Activated CD8-positive, alpha-beta memory T cell treated with anti-CD3 and anti-CD28 coated beads, Interleukin-2, amount 50 U/mL, for 1 hour (primary cell): ENCODE data around the gene PALS1.

Experiments used
- DNase-seq: peaks from one replicate; pipeline ENCODE4 v3.0.0-alpha.2; 2020; ENCODE audit errors: extremely low read depth

The PALS1 gene

GRCh38 chr14:67241411-67242167 lies at the start of gene PALS1:
Gene PALS1, plus strand, starts transcription at chr14:67241435. Its CDS starts 37,736 bp downstream, at chr14:67279171.
- DNase-seq, result no peak

- DNase-seq, result no peak
Observed at GRCh38 chr14:67191768-67192290, 49.4 kb upstream of the PALS1 start.

GRCh38 chr14:67192366-67192765 lies 48.9 kb upstream of the PALS1 start:
- DNase-seq, result no peak

GRCh38 chr14:67195279-67195678 lies 46.0 kb upstream of the PALS1 start:
- DNase-seq, result no peak

GRCh38 chr14:67199016-67199415 lies 42.2 kb upstream of the PALS1 start:
- no peak for DNase-seq

- DNase-seq, result no peak
Observed at GRCh38 chr14:67207810-67208209, 33.4 kb upstream of the PALS1 start.

GRCh38 chr14:67218126-67218525 lies 23.1 kb upstream of the PALS1 start:
- no peak for DNase-seq

GRCh38 chr14:67221248-67221981 lies 19.8 kb upstream of the PALS1 start:
- no peak for DNase-seq

GRCh38 chr14:67221982-67222328 lies 19.3 kb upstream of the PALS1 start:
- no peak for DNase-seq

GRCh38 chr14:67225523-67225922 lies 15.7 kb upstream of the PALS1 start:
- DNase-seq, result no peak

- DNase-seq, result no peak
Observed at GRCh38 chr14:67228325-67228984, 12.8 kb upstream of the PALS1 start.

GRCh38 chr14:67232066-67232465 lies 9.2 kb upstream of the PALS1 start:
- no peak for DNase-seq

- no peak for DNase-seq
Observed at GRCh38 chr14:67232621-67233020, 8.6 kb upstream of the PALS1 start.

GRCh38 chr14:67237591-67237990 lies 3.6 kb upstream of the PALS1 start:
- DNase-seq, result no peak

- no peak for DNase-seq
Observed at GRCh38 chr14:67239582-67239981, 1.7 kb upstream of the PALS1 start.

GRCh38 chr14:67240168-67240932 lies 885 bp upstream of the PALS1 start:
- DNase-seq, result no peak

GRCh38 chr14:67240978-67241410 lies 241 bp upstream of the PALS1 start:
- peak; percentile 65 for DNase-seq

GRCh38 chr14:67242168-67242420 lies 859 bp downstream of the PALS1 start:
- DNase-seq, result no peak

GRCh38 chr14:67245104-67245503 lies 3.9 kb downstream of the PALS1 start:
- no peak for DNase-seq

GRCh38 chr14:67251573-67252226 lies 10.5 kb downstream of the PALS1 start:
- DNase-seq, result no peak

GRCh38 chr14:67253076-67253635 lies 11.9 kb downstream of the PALS1 start:
- no peak for DNase-seq
